Activated CD4-positive, alpha-beta T cell treated with anti-CD3 and anti-CD28 coated beads, Interleukin-2, amount 10 ng/mL, durations not matched to agents 24 days and 14 days (primary cell): Measurements from ENCODE around the gene GAB2. TPM values are rescaled to one million over a fixed set of nuclear protein-coding genes. Genes with fewer than 3 reads are reported as not detected.
A peak's percentile ranks its signal among the peaks of the same experiment; 100 is the strongest.

ENCODE experiments used
- DNase-seq: peaks from one replicate; pipeline ENCODE4 v3.0.0; 2022
- H3K27ac Mint-ChIP-seq: one replicate; pipeline ENCODE4 v1.8.0; 2022; ENCODE audit warnings: mild to moderate bottlenecking, mixed read lengths
- H3K27me3 Mint-ChIP-seq: one replicate; pipeline ENCODE4 v1.8.0; 2022; ENCODE audit warnings: mixed read lengths
- H3K36me3 Mint-ChIP-seq: one replicate; pipeline ENCODE4 v1.8.0; 2022; ENCODE audit warnings: low read depth, mild to moderate bottlenecking, mixed read lengths
- H3K4me1 Mint-ChIP-seq: one replicate; pipeline ENCODE4 v1.8.0; 2021; ENCODE audit warnings: mixed read lengths
- H3K4me3 Mint-ChIP-seq: one replicate; pipeline ENCODE4 v1.8.0; 2022; ENCODE audit warnings: mild to moderate bottlenecking, moderate library complexity, mixed read lengths
- H3K9me3 Mint-ChIP-seq: one replicate; pipeline ENCODE4 v1.8.0; 2021; ENCODE audit warnings: mixed read lengths
- intact Hi-C: fragments of 100-400 bp; cut with micrococcal nuclease; formaldehyde crosslinking; loops from one replicate; pipeline ENCODE4 v1.15.1; 2023
- total RNA-seq: library from RNA; stranded (reverse); gene quantifications from 2 replicates; pipeline ENCODE4 v1.2.3, GENCODE V29; 2022

Gene GAB2
- total RNA-seq, 1 donor from 2014 or later = 16.1 TPM

DNA sequence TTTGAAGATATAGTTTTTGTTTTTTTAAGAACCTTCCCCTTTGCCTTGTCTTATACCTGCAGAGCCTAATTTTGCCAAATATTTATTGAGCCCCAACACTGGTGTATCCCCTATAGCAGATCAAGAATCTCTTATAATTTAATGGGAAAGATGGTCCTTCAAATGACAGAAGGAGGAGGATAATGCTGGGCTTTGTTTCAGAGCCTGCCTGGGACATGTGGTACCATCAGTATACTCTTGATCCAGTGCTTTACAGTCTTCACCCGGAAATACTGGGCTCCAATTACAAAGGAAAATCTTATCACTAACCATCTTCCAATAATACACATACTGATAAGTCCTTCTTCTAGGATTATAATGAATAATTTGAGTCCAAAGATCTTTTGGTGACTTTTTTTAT lies 84.7 kb downstream of the GAB2 start:
- no peaks in the 10 kb centered on the region for H3K27me3 Mint-ChIP-seq
- peaks cover 67% of the 10 kb centered on the region for H3K4me1 Mint-ChIP-seq
- peaks cover 25% of the 10 kb centered on the region for H3K9me3 Mint-ChIP-seq
- H3K27ac Mint-ChIP-seq = peak overlapping the region; percentile 84
- H3K4me3 Mint-ChIP-seq = no peak overlapping the region
- H3K36me3 Mint-ChIP-seq = peaks cover 30% of the 10 kb centered on the region
- intact Hi-C loops = no loop called here
- no peak for DNase-seq

DNA sequence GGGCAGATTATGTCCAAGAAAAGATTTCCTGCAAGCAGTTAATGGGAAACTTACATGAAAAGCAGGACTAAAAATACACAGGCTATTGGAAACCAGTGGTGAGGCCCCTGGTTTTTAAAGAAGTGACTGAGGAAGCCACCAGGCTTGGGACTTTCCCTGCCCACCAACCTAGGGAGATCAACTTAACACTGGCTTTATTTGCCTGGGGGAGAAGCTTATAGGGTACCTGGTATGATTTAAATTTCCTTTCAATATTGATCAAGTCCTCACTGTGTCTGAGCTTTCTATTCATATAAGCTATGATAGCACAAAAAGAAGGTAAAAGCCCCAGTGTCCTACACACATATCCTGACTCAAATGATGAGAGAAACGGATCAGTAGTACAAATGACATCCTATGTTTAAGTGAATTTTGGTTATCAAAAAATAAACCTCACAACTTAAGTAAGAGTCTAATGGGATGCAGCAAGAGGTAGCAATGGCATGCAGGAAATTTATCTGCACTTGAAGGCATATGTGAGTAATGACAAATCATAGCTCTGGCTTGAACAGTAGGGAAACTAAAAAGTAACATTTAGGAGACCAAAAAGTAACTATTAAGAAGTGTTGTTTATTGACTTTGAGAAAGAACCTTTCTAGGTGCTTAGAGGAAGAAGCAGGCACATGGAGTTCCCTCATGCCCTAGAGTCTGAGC lies 85.3 kb downstream of the GAB2 start:
- Mint-ChIP-seq H3K4me1 (peaks cover 65% of the 10 kb centered on the region), H3K27ac (peak overlapping the region; percentile 84)
- intact Hi-C loops = no loop called here

DNA sequence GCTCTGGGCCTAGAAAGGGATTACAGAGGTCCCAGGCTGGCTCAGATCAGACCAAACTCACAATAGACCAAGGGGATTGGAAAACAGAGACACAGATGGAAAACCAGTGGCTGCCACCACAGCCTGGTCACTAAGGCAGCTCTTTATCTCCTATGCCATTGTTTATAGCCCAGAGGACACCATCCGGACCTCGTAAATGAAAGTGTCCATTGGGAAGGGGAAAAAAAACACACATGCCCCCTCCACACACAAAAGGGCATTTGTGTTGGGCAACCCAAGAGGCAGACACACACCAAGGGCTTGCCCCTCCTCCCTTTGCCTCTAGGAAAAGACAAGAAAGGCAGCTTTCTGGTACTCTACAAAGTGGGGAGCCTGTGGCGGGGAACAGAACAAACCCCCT lies 85.9 kb downstream of the GAB2 start:
- intact Hi-C loops = no loop called here
- DNase-seq = no peak

More for the DNA sequence above, 85.3 kb downstream of the GAB2 start:
- DNase-seq = peak; percentile 66
- H3K36me3 Mint-ChIP-seq = peaks cover 31% of the 10 kb centered on the region
- peaks cover 25% of the 10 kb centered on the region for H3K9me3 Mint-ChIP-seq
- peak overlapping the region; percentile 65 for H3K4me3 Mint-ChIP-seq
- H3K27me3 Mint-ChIP-seq = no peaks in the 10 kb centered on the region

DNA sequence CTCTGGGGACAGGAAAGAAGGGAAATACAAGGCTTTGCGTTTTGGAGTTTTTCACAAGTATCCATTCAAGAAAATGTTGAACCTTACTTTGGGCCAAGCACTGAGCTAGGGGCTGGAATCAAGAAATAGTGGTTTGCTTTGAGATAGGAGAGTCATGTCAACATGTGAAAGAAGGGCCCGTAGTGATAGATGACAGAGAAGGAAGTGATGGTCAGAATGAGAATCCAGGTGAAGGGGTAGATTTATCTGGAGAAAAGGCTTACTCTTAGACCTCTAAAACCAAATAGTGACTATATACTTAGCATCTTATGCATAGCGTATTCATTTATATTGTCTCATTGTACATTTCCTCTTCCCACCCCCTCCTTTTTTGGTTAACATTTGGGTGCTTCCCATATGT lies 87.3 kb downstream of the GAB2 start:
- peaks cover 74% of the 10 kb centered on the region for H3K4me1 Mint-ChIP-seq
- H3K27me3 Mint-ChIP-seq = no peaks in the 10 kb centered on the region
- H3K27ac Mint-ChIP-seq = peak overlapping the region; percentile 36
- DNase-seq = no peak
- peaks cover 23% of the 10 kb centered on the region for H3K9me3 Mint-ChIP-seq
- peaks cover 29% of the 10 kb centered on the region for H3K36me3 Mint-ChIP-seq
- no peak overlapping the region for H3K4me3 Mint-ChIP-seq
- intact Hi-C loops = no loop called here

More for the DNA sequence above, 85.9 kb downstream of the GAB2 start:
- Mint-ChIP-seq H3K27ac (peak overlapping the region; percentile 84), H3K4me1 (peaks cover 66% of the 10 kb centered on the region), H3K36me3 (peaks cover 35% of the 10 kb centered on the region), H3K9me3 (peaks cover 28% of the 10 kb centered on the region), H3K27me3 (no peaks in the 10 kb centered on the region), H3K4me3 (peak overlapping the region; percentile 65)

DNA sequence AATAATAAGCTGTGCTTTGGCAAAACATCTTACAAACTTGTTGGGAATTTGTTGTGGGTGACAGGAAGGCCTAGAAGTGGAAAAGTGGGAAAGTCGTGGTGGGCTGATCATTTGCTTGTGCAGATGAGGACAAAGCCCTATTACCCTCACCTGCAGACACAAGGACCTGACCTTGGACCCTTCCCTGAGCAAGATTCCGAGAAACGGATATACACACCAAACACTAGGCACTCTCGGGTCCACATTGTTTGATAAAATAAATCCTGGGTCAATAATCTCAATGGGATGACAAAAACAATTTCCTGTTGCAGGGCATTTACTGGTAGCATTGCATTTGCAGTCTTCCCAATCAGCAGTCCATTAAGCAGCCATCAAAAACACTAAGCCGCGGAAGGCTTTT lies 89.7 kb downstream of the GAB2 start:
- intact Hi-C loops = loop anchor here (5.0 kb wide), 2 partner anchors 101 to 141 kb away; partner anchors contain the start of genes KCTD21 and USP35
- peaks cover 77% of the 10 kb centered on the region for H3K4me1 Mint-ChIP-seq
- peaks cover 11% of the 10 kb centered on the region for H3K9me3 Mint-ChIP-seq
- H3K4me3 Mint-ChIP-seq = no peak overlapping the region
- DNase-seq = no peak
- H3K27ac Mint-ChIP-seq = no peak overlapping the region
- peaks cover 22% of the 10 kb centered on the region for H3K36me3 Mint-ChIP-seq
- no peaks in the 10 kb centered on the region for H3K27me3 Mint-ChIP-seq

DNA sequence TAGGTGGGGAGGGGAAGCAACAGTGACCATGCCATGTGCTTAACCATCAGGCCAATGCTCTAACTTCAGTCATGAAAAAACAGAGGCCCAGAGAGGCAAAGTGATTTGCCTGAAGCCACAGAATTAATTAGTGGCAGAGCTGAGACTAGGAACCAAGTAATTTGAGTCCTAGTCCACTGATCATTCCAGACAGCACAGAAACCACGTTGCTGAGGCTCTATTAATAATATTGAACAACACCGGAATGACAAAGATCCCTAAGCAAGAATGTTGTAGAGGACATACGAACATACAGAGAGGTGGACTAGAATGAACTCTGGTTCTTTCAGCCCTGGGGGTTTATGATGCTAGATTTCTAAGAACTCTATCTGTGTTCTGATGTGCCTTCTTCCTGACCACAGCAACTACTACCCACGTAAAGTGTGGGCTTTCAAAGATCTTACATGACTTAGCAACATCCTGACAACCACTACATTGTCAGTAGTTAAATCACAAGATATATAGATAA lies 92.3 kb downstream of the GAB2 start:
- intact Hi-C loops = loop anchor here (1.0 to 5.0 kb wide), 5 partner anchors 13 to 138 kb away; partner anchors contain the start of genes KCTD21 and USP35
- Mint-ChIP-seq H3K9me3 (peaks cover 13% of the 10 kb centered on the region), H3K4me3 (peak overlapping the region; percentile 53), H3K27ac (peak overlapping the region; percentile 87), H3K36me3 (peaks cover 29% of the 10 kb centered on the region), H3K27me3 (no peaks in the 10 kb centered on the region), H3K4me1 (peaks cover 74% of the 10 kb centered on the region)
- peak; percentile 83 for DNase-seq

DNA sequence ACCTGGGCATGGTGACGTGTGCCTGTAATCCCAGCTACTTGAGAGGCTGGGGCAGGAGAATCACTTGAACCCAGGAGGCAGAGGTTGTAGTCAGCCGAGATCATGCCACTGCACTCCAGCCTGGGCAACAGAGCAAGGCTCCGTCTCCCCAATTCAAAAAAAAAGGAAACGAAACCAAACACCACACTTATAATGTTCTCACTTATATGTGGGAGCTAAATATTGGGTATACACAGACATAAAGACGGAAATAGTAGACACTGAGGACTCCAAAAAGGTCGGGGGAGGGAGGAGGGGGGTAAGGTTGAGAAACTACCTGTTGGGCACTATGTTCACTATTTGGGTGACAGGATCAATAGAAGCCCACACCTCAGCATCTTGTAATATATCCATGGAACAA lies 94.3 kb downstream of the GAB2 start:
- Mint-ChIP-seq H3K4me3 (no peak overlapping the region), H3K9me3 (peaks cover 7% of the 10 kb centered on the region), H3K27me3 (no peaks in the 10 kb centered on the region), H3K36me3 (peaks cover 18% of the 10 kb centered on the region), H3K4me1 (peaks cover 70% of the 10 kb centered on the region), H3K27ac (no peak overlapping the region)
- intact Hi-C loops = no loop called here
- DNase-seq = no peak

DNA sequence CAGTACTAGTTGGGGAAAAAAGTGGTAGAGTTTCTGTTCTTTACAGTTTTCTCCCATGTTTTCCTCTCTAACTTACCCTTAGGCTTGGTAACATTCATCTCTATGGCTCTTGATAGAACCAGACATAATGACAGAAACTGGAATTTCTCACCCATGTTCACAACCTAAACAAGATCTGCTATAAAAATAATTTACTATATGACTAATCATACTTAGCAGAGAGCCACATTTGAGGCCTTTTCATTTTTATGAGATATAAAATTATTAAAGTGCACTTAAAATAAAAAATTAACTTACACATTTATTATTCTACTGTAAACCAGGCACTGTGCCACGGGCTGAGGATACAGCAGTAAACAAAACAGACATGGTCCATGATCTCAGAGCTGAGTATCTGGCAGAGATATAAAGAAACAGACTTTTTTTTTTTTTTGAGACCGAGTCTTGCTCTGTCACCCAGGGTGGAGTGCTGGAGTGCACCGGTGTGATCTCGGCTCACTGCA lies 98.1 kb downstream of the GAB2 start:
- no peak overlapping the region for H3K27ac Mint-ChIP-seq
- intact Hi-C loops = no loop called here
- peaks cover 18% of the 10 kb centered on the region for H3K36me3 Mint-ChIP-seq
- no peak for DNase-seq
- H3K27me3 Mint-ChIP-seq = no peaks in the 10 kb centered on the region
- peaks cover 4% of the 10 kb centered on the region for H3K9me3 Mint-ChIP-seq
- no peak overlapping the region for H3K4me3 Mint-ChIP-seq
- H3K4me1 Mint-ChIP-seq = peaks cover 52% of the 10 kb centered on the region

DNA sequence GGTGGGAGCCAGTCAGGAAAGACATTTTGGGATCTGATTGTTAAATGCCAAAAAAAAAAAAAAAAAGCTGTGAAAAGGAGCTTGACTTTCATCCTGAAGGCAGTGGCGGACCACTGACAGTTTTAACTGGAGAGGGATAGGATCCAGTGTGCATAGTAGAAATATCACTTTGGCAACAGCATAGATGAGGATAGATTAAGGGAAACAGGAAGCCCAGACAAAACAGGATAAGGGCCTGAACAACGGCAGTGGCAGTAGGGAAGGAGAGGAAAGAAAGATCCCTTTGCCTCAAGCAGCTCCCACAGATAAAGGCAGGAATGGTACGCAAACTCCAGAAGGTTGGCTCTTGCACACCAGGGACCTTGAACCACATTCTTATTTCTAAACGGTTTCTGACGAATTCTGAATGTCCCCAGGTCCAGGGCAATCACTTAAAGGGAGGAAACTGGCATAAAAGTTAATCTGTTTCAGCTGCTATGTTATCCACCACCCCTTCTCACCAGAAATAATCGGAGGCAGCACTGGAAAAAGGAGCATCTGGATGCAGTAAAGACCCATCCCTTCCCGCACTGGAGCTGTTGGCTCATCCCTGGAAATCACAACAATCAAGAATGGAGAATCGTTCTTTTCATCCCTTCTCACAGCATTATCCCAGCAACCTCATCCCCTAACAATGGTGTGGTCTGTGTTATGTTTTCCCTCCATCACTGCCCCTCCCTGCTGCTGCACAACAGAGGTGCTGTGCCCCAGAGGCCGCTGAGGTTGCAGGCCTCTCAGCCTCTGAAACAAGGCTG lies 99.1 kb downstream of the GAB2 start:
- DNase-seq = no peak
- H3K36me3 Mint-ChIP-seq = peaks cover 17% of the 10 kb centered on the region
- no peak overlapping the region for H3K27ac Mint-ChIP-seq
- intact Hi-C loops = no loop called here
- H3K4me3 Mint-ChIP-seq = no peak overlapping the region
- H3K9me3 Mint-ChIP-seq = peaks cover 4% of the 10 kb centered on the region
- no peaks in the 10 kb centered on the region for H3K27me3 Mint-ChIP-seq
- H3K4me1 Mint-ChIP-seq = peaks cover 50% of the 10 kb centered on the region

DNA sequence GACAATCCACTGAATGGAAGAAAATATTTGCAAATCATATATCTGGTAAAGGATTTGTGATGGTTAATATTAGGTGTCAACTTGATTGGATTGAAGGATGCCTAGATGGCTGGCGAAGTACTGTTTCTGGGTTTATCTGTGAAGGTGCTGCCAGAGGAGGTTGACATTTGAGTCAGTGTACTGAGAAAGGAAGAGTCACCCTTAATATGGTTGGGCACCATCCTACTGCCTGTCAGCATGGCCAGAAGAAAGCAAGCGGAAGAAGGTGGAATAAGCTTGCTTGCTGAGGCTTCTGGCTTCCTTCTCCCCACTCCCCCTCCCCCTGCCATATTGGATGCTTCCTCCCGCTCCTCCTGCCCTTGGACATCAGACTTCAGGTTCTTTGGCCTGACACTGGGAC lies 101.9 kb downstream of the GAB2 start:
- Mint-ChIP-seq H3K27ac (no peak overlapping the region), H3K9me3 (no peaks in the 10 kb centered on the region), H3K36me3 (peaks cover 8% of the 10 kb centered on the region), H3K4me3 (no peak overlapping the region), H3K27me3 (no peaks in the 10 kb centered on the region), H3K4me1 (peaks cover 52% of the 10 kb centered on the region)
- DNase-seq = no peak
- intact Hi-C loops = no loop called here

DNA sequence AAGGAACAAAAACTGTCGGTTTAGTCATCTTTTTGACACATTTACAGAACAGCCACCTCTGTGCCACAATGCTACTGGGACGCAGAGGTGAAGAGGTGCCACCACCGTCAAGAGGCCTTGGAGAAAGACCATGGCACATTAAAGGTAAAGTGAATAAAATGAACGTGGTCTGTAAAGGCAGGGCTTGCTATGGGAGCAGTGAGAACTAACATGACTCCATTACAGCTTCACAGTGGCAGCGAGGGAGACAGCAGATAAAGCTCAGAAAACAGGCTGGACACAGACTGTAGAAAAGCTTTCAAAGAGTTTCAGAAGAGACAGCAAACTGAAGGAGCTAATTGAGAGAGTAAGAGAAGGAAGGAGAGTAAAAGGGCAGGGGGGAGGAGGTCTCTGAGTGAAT lies 102.9 kb downstream of the GAB2 start:
- Mint-ChIP-seq H3K4me1 (peaks cover 51% of the 10 kb centered on the region), H3K4me3 (no peak overlapping the region), H3K36me3 (peaks cover 10% of the 10 kb centered on the region), H3K9me3 (no peaks in the 10 kb centered on the region), H3K27ac (no peak overlapping the region), H3K27me3 (no peaks in the 10 kb centered on the region)
- intact Hi-C loops = no loop called here
- DNase-seq = no peak

DNA sequence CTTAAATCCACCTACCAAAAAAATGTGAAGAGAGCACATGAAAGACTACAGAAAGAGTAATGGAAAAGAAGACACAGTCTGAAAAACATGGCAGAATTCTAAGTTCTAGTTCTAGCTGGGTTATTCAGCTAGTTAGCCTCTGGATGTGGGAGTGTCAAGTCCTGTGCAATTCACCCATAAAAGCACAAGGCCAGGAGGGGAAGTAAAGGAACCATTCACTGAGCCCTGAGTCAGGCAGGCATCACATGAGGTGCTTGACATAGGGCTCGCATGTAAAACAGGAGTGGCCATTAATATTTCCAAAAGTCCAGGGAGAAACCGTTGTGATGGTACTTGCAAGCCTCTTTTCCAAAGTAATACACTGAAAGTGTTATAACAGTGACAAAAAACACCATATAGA lies 103.7 kb downstream of the GAB2 start:
- Mint-ChIP-seq H3K36me3 (peaks cover 11% of the 10 kb centered on the region), H3K27me3 (no peaks in the 10 kb centered on the region), H3K27ac (no peak overlapping the region), H3K4me3 (no peak overlapping the region), H3K9me3 (no peaks in the 10 kb centered on the region), H3K4me1 (peaks cover 52% of the 10 kb centered on the region)
- intact Hi-C loops = loop anchor here (2.0 kb wide), 1 partner anchor 21 kb away; no protein-coding TSS in a partner anchor
- no peak for DNase-seq

DNA sequence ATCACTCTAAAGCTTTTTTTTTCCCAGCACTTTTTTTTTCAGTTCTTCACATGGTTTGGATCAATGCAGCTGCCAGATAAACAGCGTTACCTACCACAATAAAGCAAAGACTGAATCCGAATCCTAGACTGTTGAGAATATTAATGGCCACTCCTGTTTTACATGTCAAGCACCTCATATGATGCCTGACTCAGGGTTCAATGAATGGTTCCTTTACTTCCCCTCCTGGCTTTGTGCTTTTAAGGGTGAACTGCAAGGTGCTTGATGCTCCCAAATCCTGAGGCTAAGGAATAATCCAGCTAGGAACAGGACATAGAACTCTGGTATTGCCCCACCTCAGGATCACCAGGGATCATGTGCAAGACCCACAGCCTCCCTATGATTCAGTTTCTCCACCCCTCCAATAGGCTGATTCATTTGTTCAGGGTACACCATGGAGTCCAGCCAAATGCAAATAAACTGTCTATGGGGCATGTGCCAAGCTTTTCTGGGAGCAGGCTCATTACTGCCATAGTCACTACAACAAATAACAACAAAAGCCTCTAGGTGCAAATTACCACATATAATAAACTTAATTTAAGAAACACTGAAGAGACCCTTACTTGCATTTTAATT lies 104.3 kb downstream of the GAB2 start:
- H3K4me3 Mint-ChIP-seq = no peak overlapping the region
- no peak for DNase-seq
- intact Hi-C loops = loop anchor here (2.0 kb wide), 1 partner anchor 20 kb away; no protein-coding TSS in a partner anchor
- H3K27me3 Mint-ChIP-seq = no peaks in the 10 kb centered on the region
- peaks cover 52% of the 10 kb centered on the region for H3K4me1 Mint-ChIP-seq
- peaks cover 12% of the 10 kb centered on the region for H3K36me3 Mint-ChIP-seq
- H3K9me3 Mint-ChIP-seq = no peaks in the 10 kb centered on the region
- H3K27ac Mint-ChIP-seq = no peak overlapping the region
